ENCODE measurements around the gene DOCK9. TPM values are rescaled to one million over a fixed set of nuclear protein-coding genes. Genes with fewer than 3 reads are reported as not detected.

DOCK9 gene
- total RNA-seq, 1 experiment from 2014 or later, result 9.4 TPM

DNA sequence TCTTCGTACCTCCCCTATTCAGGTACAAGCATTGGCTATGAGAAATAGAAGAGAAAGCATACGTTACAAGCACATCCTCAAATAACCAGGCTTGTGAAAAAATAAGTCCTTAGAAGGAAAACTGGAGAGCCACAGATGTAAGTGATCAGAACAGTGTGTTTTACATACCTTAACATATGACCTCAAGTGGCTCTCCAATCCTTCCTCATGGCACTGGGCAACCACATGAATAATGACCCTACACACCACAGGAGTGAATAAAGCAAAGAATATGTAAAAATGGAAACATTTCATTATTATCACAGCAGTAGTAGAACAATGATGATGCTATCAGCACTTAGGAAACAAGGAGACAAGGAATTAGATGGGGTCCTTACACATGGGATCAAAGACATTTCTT lies 96.5 kb downstream of the DOCK9 start:
- no peak for DNase-seq (ENCODE audit: low read depth)
- in situ Hi-C loops (cut with HindIII; ENCODE audit: low pct_unique_long_range_greater_than_20kb, low sequenced_read_pairs), result no loop called here

DNA sequence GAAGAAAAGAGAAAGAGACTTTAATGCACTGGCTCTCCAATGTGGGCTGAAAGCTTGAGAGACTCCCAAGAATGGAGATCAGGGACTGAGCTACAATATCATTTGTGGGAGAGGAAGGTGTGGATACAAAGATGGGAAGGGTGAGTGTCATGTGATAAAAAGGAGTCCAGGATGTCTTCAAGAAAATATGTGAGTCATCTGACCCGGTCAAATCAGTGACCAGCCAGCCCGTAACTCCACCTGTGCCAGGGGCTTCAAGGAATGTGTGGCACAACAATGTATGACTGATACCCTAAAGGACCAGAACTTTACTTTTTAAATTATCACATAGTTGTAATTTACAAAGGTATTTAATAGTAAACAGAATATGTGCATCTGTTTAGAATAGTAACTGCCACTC lies 97.2 kb downstream of the DOCK9 start:
- no peak for DNase-seq (ENCODE audit: low read depth)
- in situ Hi-C loops (cut with HindIII; ENCODE audit: low pct_unique_long_range_greater_than_20kb, low sequenced_read_pairs), result no loop called here

- no peak for DNase-seq (ENCODE audit: low read depth)
- in situ Hi-C loops (cut with HindIII; ENCODE audit: low pct_unique_long_range_greater_than_20kb, low sequenced_read_pairs), result no loop called here
Observed at GRCh38 chr13:98879957-98880356, 97.9 kb downstream of the DOCK9 start.

DNA sequence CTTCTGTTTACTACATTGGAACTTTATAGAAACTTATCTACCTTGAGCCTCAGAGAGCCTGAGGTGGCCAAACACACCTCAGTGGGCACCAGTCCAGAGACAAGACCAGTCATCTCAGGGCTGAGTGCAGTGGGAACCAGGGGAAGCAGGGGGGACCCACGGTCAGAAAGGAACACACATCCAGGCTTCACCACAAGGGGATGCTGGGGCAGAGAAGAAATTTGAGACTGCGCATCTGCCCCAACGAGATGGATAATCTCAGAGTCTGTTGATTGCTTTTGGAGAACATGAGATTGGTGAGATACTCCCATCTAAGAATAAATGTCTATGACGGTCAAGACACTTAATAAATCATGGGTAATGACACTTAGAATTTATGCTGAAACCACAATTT lies 98.7 kb downstream of the DOCK9 start:
- DNase-seq (ENCODE audit: low read depth), result no peak
- in situ Hi-C loops (cut with HindIII; ENCODE audit: low pct_unique_long_range_greater_than_20kb, low sequenced_read_pairs), result no loop called here

DNA sequence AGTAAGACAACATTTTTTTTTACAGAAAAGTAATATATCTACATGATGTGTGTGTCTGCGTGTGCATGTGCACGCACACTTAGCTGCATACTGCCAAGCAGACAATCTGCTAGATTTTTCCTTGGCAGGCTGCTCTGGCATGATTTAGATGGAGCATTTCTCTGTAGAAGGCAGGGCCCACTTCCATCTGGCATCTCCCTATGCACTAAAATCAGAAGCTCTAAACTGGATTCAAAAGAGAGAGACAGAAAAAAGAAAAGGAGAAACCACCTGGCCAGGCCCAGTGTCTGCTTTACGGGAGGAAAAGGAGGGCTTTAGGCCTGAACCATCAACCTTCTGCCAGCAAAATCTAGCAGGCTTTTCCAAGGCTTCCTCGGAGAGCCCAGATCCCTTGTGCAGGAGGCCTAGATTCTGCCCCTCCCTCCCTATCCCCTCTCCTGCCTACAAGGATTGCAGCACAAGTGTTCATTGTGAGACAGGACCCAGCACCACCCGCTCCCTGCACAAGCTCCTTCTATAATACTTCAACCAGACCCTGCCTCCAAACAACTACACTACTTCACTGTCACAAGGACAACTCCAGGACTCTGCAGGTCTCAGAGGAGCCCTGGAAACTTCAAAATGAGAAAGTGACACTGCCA lies 99.3 kb downstream of the DOCK9 start:
- in situ Hi-C loops (cut with HindIII; ENCODE audit: low pct_unique_long_range_greater_than_20kb, low sequenced_read_pairs), result no loop called here
- no peak for DNase-seq (ENCODE audit: low read depth)

DNA sequence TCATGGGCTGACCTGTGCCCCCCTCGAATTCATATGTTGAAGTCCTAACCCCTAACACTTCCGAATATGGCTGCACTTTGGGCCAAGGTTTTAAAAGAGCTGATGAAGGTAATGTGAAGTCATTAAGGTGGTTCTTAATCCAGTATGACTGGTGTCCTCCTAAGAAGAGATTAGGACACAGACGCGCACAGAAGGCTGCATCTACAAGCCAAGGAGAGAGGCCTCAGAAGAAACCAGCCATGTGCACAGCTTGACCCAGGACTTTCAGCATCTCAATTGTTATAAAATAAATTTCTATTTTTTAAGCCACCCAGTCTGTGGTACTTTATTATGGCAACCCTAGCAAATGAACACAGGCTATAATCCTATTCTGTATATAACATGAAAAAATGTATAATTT lies 99.9 kb downstream of the DOCK9 start:
- in situ Hi-C loops (cut with HindIII; ENCODE audit: low pct_unique_long_range_greater_than_20kb, low sequenced_read_pairs), result no loop called here
- no peak for DNase-seq (ENCODE audit: low read depth)

- no peak for DNase-seq (ENCODE audit: low read depth)
- in situ Hi-C loops (cut with HindIII; ENCODE audit: low pct_unique_long_range_greater_than_20kb, low sequenced_read_pairs), result no loop called here
Observed at GRCh38 chr13:98877466-98877865, 100.4 kb downstream of the DOCK9 start.

DNA sequence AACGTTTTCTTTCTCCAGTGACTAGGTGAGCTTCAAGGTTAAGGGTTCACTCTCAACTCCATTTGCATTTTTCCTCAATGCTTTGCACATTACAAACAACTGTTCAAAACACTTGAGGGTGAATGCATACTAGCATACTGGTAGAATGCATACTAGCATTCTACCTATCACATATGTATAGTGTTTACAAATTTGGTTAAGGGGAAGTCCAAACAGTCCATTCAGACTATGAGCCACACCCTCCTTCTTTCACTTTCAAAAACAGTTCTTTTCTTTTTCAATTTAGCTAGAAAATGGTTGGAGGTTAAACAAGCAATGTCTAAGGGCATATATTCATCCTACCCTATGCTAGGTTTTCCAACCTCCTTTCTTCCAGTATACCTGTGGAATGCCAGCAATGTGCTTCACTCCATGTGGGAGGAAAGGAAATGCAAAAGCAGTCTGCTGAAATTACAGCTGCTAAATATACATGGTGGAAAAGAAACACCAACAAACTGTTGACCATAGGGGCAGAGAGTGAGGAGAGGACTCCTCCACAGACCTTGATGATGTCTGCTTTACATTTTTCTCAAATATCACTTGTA lies 102.6 kb downstream of the DOCK9 start:
- in situ Hi-C loops (cut with HindIII; ENCODE audit: low pct_unique_long_range_greater_than_20kb, low sequenced_read_pairs), result no loop called here
- no peak for DNase-seq (ENCODE audit: low read depth)

GRCh38 chr13:98874029-98874397 lies 103.9 kb downstream of the DOCK9 start:
- in situ Hi-C loops (cut with HindIII; ENCODE audit: low pct_unique_long_range_greater_than_20kb, low sequenced_read_pairs), result no loop called here

DNA sequence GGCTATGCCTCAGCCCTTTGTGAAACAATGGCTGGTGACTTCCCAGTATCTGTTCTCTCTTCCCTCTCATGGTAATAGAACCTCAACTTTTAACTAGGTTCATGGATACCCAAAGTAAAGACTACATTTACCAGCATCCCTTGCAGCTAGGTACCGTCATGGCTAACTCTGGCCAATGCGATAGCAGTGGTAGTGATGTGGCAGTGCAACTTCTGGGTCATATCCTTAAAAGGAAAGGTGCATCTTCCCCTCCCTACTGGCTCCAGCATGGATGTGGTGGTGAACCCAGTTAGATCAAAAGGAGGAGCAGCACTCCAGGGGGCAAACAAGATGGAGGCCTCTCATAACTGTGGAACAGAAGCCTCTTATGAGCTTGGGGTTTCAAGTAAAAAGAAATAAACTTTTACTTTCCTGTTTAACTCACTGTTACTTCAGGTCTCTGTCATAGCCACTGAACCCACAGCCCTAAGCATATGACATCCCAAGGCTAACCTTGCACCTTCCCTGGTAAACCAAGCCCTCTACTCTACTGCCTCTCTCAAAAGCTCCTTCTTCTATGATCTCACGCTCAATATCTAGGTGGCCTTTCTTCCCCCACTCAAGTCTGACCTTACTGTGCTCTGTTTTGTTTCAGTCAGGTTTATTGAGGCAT lies 104.4 kb downstream of the DOCK9 start:
- in situ Hi-C loops (cut with HindIII; ENCODE audit: low pct_unique_long_range_greater_than_20kb, low sequenced_read_pairs), result no loop called here
- no peak for DNase-seq (ENCODE audit: low read depth)

More at GRCh38 chr13:98874029-98874397, 103.9 kb downstream of the DOCK9 start:
- no peak for DNase-seq (ENCODE audit: low read depth)

DNA sequence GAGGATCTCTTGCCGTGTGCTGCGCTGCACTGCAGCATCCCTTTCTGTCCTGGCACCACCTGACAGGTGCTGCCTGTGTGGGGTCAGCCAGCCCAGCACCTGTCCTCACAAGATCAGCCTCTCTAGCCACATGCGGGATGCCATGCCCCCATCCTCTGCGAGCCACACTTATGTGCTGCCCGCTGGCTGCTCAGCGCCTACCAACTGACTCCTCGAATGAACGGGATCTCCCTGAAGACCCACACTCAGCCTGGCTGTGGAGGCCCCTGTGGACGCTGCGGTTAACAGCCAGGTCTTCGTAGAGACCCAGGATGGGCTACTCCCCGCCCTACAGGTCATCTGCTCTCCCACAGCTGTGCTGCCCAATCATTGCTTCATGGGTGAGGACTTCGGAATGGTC lies 106.1 kb downstream of the DOCK9 start:
- no peak for DNase-seq (ENCODE audit: low read depth)
- in situ Hi-C loops (cut with HindIII; ENCODE audit: low pct_unique_long_range_greater_than_20kb, low sequenced_read_pairs), result no loop called here

GRCh38 chr13:98869408-98870090 lies 108.3 kb downstream of the DOCK9 start:
- DNase-seq (ENCODE audit: low read depth), result no peak
- in situ Hi-C loops (cut with HindIII; ENCODE audit: low pct_unique_long_range_greater_than_20kb, low sequenced_read_pairs), result no loop called here

GRCh38 chr13:98868932-98869331 lies 108.9 kb downstream of the DOCK9 start:
- DNase-seq (ENCODE audit: low read depth), result no peak
- in situ Hi-C loops (cut with HindIII; ENCODE audit: low pct_unique_long_range_greater_than_20kb, low sequenced_read_pairs), result no loop called here

DNA sequence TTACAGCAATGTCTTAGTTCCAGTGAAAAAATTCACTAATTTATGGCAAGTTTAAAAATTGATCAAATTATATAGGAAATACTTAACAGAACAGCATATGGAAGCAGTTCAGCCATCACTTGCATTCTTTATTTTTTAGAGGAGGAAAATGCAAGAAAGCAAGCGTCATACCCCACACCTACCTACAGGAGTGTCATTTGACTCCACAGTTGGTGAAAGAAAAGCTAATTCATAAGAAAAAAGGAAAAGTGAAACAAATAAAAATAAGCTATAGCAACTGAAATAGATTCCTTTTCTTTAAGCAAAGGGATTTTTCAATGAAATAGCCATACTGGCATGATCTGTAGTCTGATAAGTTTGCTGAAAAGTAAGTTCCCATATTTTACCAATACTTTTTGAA lies 111.0 kb downstream of the DOCK9 start:
- DNase-seq (ENCODE audit: low read depth), result no peak
- in situ Hi-C loops (cut with HindIII; ENCODE audit: low pct_unique_long_range_greater_than_20kb, low sequenced_read_pairs), result no loop called here

- no peak for DNase-seq (ENCODE audit: low read depth)
- in situ Hi-C loops (cut with HindIII; ENCODE audit: low pct_unique_long_range_greater_than_20kb, low sequenced_read_pairs), result no loop called here
Observed at GRCh38 chr13:98860491-98860890, 117.4 kb downstream of the DOCK9 start.

- in situ Hi-C loops (cut with HindIII; ENCODE audit: low pct_unique_long_range_greater_than_20kb, low sequenced_read_pairs), result no loop called here
- no peak for DNase-seq (ENCODE audit: low read depth)
Observed at GRCh38 chr13:98858191-98858590, 119.7 kb downstream of the DOCK9 start.

DNA sequence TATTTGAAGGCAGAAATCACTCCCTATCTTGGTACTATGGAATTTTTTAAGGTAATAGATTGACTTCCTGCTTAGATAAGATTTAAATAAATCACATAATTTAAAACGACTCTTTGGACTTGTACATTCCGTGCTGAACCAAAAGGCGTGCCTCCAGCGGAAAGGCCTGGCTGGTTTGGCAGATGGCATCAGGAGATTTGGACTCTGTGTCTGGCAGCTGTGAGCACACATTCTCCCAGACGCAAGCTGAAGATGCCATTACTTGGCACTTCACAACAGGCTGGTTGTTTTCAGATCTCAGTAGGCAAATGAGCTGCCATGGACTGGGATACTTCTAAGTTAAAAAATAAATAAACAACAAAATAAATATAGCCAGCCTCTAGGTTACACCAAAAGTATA lies 120.9 kb downstream of the DOCK9 start:
- in situ Hi-C loops (cut with HindIII; ENCODE audit: low pct_unique_long_range_greater_than_20kb, low sequenced_read_pairs), result no loop called here
- DNase-seq (ENCODE audit: low read depth), result no peak

GRCh38 chr13:98854448-98854847 lies 123.4 kb downstream of the DOCK9 start:
- DNase-seq (ENCODE audit: low read depth), result no peak
- in situ Hi-C loops (cut with HindIII; ENCODE audit: low pct_unique_long_range_greater_than_20kb, low sequenced_read_pairs), result no loop called here

GRCh38 chr13:98853771-98854221 lies 124.1 kb downstream of the DOCK9 start:
- DNase-seq (ENCODE audit: low read depth), result no peak
- in situ Hi-C loops (cut with HindIII; ENCODE audit: low pct_unique_long_range_greater_than_20kb, low sequenced_read_pairs), result no loop called here

Measured in Caki2 (cell line).